ENCODE data around the gene USP22. TPM values are rescaled to one million over a fixed set of nuclear protein-coding genes. Genes with fewer than 3 reads are reported as not detected.

USP22 gene
- total and polyA plus RNA-seq, 8 donors: 28.1 to 394 (median 161) TPM

DNA sequence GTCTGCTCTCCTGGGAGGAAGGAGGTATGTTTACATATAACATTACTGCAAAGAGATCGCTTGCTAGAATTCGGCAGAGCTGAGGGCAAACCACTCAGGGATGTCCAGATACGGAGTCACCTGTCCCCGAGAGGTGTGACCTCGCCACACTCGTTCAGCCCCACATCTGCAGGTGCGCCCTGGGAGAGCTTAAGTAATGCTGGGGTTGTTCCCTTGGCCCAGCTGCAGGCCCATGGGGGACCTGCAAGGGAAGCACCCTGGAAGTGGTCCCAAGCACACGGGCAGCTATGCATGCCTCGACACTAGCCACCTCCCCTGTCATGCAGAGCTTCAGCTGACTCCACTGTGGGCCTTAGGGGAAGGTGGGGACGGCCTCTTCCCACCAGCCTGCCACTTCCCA lies 22.2 kb downstream of the USP22 start:
- Histone ChIP-seq H3K36me3 (peaks cover 73 to 97% (median 95%) of the 10 kb centered on the region in 4 donors), H3K27me3 (no peaks in the 10 kb centered on the region), H3K27ac (peak overlapping the region in 1 of 5 donors; percentile 14), H3K4me1 (peaks cover 5 to 76% (median 35%) of the 10 kb centered on the region in 4 donors), H3K4me3 (no peak overlapping the region), H3K9me3 (no peaks in the 10 kb centered on the region)
- TF ChIP-seq POLR2AphosphoS5 (IDR thresholded peaks at IDR 0.05): no peak
- TF ChIP-seq, protein P1, sequence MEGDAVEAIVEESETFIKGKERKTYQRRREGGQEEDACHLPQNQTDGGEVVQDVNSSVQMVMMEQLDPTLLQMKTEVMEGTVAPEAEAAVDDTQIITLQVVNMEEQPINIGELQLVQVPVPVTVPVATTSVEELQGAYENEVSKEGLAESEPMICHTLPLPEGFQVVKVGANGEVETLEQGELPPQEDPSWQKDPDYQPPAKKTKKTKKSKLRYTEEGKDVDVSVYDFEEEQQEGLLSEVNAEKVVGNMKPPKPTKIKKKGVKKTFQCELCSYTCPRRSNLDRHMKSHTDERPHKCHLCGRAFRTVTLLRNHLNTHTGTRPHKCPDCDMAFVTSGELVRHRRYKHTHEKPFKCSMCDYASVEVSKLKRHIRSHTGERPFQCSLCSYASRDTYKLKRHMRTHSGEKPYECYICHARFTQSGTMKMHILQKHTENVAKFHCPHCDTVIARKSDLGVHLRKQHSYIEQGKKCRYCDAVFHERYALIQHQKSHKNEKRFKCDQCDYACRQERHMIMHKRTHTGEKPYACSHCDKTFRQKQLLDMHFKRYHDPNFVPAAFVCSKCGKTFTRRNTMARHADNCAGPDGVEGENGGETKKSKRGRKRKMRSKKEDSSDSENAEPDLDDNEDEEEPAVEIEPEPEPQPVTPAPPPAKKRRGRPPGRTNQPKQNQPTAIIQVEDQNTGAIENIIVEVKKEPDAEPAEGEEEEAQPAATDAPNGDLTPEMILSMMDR (IDR thresholded peaks at IDR 0.05): no peak
- TF ChIP-seq EP300 (IDR thresholded peaks at IDR 0.05): no peak
- TF ChIP-seq POLR2A (IDR thresholded peaks at IDR 0.05): no peak
- 54 to 76% (median 68%) methylated on average over 8 to 10 of the region's 10 CpGs for WGBS, 5 donors
- DNase-seq: no peak
- intact Hi-C loops (cut with DNase I; ENCODE audit: low total_unique reads): no loop called here

DNA sequence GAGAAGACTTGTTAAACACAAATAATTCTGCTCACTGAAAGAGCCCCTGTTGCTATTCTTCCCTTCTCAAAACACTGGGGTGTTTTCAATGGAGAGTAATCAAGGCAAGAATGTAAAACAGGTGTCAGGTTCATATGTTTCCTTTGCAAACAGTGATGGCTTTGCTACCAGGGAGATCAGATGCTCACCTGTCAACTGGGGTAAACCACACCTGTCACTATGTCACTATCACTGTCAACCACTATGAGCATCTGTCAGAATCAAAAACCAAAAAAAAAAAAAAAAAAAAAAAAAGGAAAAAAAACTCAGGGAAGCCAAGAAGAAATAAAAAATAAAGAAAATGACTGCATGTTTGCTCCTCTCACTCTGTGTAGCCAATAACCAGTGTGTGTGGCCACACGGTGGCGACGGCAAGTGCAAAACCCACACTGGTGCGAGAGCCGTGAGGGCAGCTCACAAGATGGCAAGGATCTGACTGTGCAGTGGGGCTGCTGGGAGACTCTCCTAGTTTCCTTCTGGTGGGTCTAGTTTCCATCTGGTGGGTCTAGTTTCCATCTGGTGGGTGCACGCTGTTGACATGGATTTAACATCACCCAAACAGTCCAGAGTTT lies 22.7 kb downstream of the USP22 start:
- intact Hi-C loops (cut with DNase I; ENCODE audit: low total_unique reads): no loop called here
- H3K9me3 ChIP-seq: no peaks in the 10 kb centered on the region
- peaks cover 75 to 97% (median 95%) of the 10 kb centered on the region in 4 donors for H3K36me3 ChIP-seq
- peak; percentile 55 to 73 for DNase-seq
- H3K4me1 ChIP-seq: peaks cover 5 to 76% (median 33%) of the 10 kb centered on the region in 4 donors
- TF ChIP-seq POLR2AphosphoS5 (IDR thresholded peaks at IDR 0.05) (peak in 1 of 3 donors; percentile 47), POLR2A (IDR thresholded peaks at IDR 0.05) (no peak), EP300 (IDR thresholded peaks at IDR 0.05) (no peak)
- TF ChIP-seq, protein P1 (IDR thresholded peaks at IDR 0.05): peak in 1 of 7 experiments; percentile 14
- peak overlapping the region in 1 of 5 donors; percentile 18 for H3K27ac ChIP-seq
- H3K27me3 ChIP-seq: no peaks in the 10 kb centered on the region
- WGBS, 5 donors: 45 to 57% (median 51%) methylated on average over 6 of the region's 6 CpGs
- H3K4me3 ChIP-seq: no peak overlapping the region

DNA sequence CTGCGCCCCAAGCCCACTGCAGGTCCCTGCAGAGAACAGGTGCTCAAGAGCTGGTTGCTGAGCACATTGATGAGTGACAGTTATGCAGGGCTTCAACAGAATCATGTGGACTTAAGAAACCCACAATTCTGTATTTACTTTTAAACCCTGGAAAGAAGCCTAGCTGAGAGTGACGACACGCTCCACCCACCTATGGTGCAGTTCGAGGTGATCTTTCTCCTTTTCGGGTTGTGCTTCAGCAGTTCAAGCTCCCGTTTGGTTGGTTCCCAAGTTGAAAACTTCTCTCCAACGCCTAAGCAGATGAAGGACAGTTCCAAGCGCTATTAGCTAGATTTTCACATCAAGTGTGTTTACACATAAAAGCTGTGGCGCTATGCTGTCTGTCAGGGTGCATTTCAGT lies 23.9 kb downstream of the USP22 start:
- DNase-seq: no peak
- intact Hi-C loops (cut with DNase I; ENCODE audit: low total_unique reads): no loop called here
- no peak overlapping the region for H3K4me3 ChIP-seq
- 57 to 76% (median 66%) methylated on average over 9 of the region's 9 CpGs for WGBS, 5 donors
- TF ChIP-seq, protein P1 (IDR thresholded peaks at IDR 0.05): no peak
- TF ChIP-seq EP300 (IDR thresholded peaks at IDR 0.05) (no peak), POLR2A (IDR thresholded peaks at IDR 0.05) (no peak), POLR2AphosphoS5 (IDR thresholded peaks at IDR 0.05) (no peak)
- no peaks in the 10 kb centered on the region for H3K9me3 ChIP-seq
- H3K27me3 ChIP-seq: no peaks in the 10 kb centered on the region
- no peak overlapping the region for H3K27ac ChIP-seq
- H3K36me3 ChIP-seq: peaks cover 80 to 97% (median 95%) of the 10 kb centered on the region in 4 donors
- H3K4me1 ChIP-seq: peaks cover 5 to 70% (median 27%) of the 10 kb centered on the region in 4 donors

DNA sequence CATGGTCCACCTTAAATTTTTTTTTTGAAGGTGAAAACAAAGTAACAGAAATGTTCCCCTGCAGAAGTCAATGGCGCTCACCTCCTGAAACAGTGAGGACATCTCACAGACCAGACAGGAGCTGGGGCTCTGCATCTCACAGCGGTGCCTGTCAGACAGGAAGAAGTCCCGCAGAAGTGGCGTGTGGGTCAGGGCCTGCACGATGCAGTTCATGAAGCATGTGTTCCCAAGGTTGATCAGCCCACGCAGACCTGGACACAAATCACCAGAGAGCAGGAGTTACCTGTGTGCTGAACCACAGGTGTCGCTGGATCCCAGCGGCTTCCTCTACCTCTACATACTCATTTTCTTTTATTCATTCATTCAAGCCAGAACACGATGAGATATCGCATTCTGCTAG lies 24.9 kb downstream of the USP22 start:
- Histone ChIP-seq H3K9me3 (no peaks in the 10 kb centered on the region), H3K4me3 (no peak overlapping the region), H3K4me1 (peaks cover 5 to 65% (median 26%) of the 10 kb centered on the region in 4 donors), H3K36me3 (peaks cover 84 to 97% (median 96%) of the 10 kb centered on the region in 4 donors), H3K27me3 (no peaks in the 10 kb centered on the region), H3K27ac (no peak overlapping the region)
- no peak for DNase-seq
- intact Hi-C loops (cut with DNase I; ENCODE audit: low total_unique reads): no loop called here
- TF ChIP-seq, protein P1 (IDR thresholded peaks at IDR 0.05): no peak
- TF ChIP-seq POLR2AphosphoS5 (IDR thresholded peaks at IDR 0.05) (no peak), EP300 (IDR thresholded peaks at IDR 0.05) (no peak), POLR2A (IDR thresholded peaks at IDR 0.05) (no peak)
- WGBS, 5 donors: 79 to 90% (median 84%) methylated on average over 10 of the region's 10 CpGs

Measured in stomach (tissue), 9 donors.